Measurements from ENCODE around the gene EFNB3.

DNA sequence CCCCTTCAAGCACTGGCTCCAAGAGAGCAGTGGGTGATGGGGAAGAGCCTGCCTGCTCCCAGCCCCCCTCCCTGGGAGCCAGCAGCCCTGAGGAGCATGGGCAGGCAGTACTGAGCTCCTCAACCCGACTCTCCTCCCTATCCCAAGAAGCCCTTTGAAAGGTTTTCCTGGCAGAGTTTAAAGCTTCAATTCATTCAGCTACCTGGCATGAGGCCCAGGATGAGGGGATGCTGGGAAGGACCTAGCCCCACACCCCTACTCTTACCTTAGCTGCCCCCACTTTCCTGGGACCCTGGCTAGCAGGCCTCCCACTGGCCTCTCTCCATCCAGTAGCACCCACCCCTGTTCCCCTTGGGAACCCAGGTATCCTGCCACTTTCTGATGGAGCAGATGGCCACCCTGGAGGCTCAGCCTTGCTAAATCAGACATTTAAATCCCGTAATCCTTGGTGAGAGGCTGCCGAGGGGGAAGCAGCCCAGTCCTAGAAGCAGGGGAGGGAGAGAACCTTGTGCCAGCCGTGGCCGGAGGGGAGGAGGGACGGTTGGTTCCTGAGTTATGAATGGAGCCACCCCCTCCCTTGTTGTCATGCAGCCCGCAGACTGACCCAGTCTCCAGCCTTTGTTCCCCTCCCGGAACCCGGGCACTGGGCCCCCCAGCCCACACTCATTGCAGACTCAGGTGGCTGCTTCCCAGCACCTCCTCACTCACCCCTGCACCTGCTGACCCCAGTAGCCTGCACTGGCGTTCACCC, 37.2 kb upstream of the EFNB3 start:
- TF ChIP-seq EP300 (IDR thresholded peaks at IDR 0.05) (no peak), POLR2A (IDR thresholded peaks at IDR 0.05) (no peak)
- TF ChIP-seq, protein P1, sequence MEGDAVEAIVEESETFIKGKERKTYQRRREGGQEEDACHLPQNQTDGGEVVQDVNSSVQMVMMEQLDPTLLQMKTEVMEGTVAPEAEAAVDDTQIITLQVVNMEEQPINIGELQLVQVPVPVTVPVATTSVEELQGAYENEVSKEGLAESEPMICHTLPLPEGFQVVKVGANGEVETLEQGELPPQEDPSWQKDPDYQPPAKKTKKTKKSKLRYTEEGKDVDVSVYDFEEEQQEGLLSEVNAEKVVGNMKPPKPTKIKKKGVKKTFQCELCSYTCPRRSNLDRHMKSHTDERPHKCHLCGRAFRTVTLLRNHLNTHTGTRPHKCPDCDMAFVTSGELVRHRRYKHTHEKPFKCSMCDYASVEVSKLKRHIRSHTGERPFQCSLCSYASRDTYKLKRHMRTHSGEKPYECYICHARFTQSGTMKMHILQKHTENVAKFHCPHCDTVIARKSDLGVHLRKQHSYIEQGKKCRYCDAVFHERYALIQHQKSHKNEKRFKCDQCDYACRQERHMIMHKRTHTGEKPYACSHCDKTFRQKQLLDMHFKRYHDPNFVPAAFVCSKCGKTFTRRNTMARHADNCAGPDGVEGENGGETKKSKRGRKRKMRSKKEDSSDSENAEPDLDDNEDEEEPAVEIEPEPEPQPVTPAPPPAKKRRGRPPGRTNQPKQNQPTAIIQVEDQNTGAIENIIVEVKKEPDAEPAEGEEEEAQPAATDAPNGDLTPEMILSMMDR (IDR thresholded peaks at IDR 0.05): no peak

Data from sigmoid colon (tissue), 4 donors.